Psoas muscle (tissue), 8 donors: ENCODE results near the gene MAOB. TPM values are rescaled to one million over a fixed set of nuclear protein-coding genes. Genes with fewer than 3 reads are reported as not detected.
"Not testable (repeated sequence)": the region's sequence is repeated elsewhere in the genome, so short reads cannot be mapped to it uniquely, and the experiment has no call there.

ENCODE experiments used
- ATAC-seq, 4 donors: fragments of 200-7000 bp; cut with Tn5 transposase; one replicate each; pipeline ENCODE4 v1.9.1; 2020; ENCODE audit warnings: moderate library complexity in 3 of 4, mild to moderate bottlenecking in 2 of 4
- DNase-seq, 2 donors: peaks; one replicate each; pipeline ENCODE4 v3.0.0-alpha.2; 2020
- H3K27ac ChIP-seq: fragments of 200-600 bp; one replicate; pipeline ENCODE4 v1.8.0; 2022
- H3K27me3 ChIP-seq, 3 donors: fragments of 200-600 bp in 1 of 3; one replicate each; pipeline versions ENCODE4 v1.6.1 to v1.8.0; 2013 to 2022; ENCODE audit warnings: low read length in 2 of 3, mild to moderate bottlenecking in 2 of 3, moderate library complexity in 1 of 3; ENCODE audit not compliant: insufficient read depth in 3 of 3
- H3K36me3 ChIP-seq, 2 donors: fragments of 200-600 bp in 1 of 2; one replicate each; pipeline versions ENCODE4 v1.6.1 to v1.8.0; 2013 to 2022; ENCODE audit warnings: low read depth in 1 of 2, mild to moderate bottlenecking in 1 of 2, moderate library complexity in 1 of 2; ENCODE audit not compliant: insufficient read depth in 1 of 2
- H3K4me1 ChIP-seq: fragments of 200-600 bp; one replicate; pipeline ENCODE4 v1.8.0; 2022
- H3K4me3 ChIP-seq: fragments of 200-600 bp; one replicate; pipeline ENCODE4 v1.8.0; 2022; ENCODE audit warnings: mild to moderate bottlenecking
- H3K9me3 ChIP-seq: fragments of 200-600 bp; one replicate; pipeline ENCODE4 v1.8.0; 2022
- WGBS, 3 donors: extraction: QIAGEN DNeasy Blood & Tissue Kit; methylation state at CpG; one replicate each; pipeline versions ENCODE4 v1.1.6 to v1.1.7; 2013; 5-methylcytosine and 5-hydroxymethylcytosine counted together
- intact Hi-C, 2 donors: fragments of 100-400 bp; cut with DNase I; formaldehyde crosslinking; loops; one replicate each; pipeline versions ENCODE4 v1.11.0 to v1.14.2; 2022
- polyA plus RNA-seq, 3 donors: library from polyadenylated mRNA; stranded (reverse); fragments of 200-250 nt; gene quantifications; one replicate each; pipeline ENCODE4 v1.2.3, GENCODE V29; 2013
- total RNA-seq, 4 donors: library from RNA; stranded (reverse); fragmentation: NEBNext Ultra II Directional in 2 of 4; extraction: Animal tissue kit (Norgen Biotek cat#: 25700) in 2 of 4; gene quantifications; one replicate each; pipeline versions ENCODE4 v1.2.1 to v1.2.4, GENCODE V29; 2021 to 2023
- TF ChIP-seq, protein P1 (sequence below): fragments of 200-600 bp; IDR thresholded peaks from one replicate; pipeline ENCODE4 v1.8.0; 2022; ENCODE audit warnings: antibody characterized with exemption
- donor health status: healthy with polysubstance abuse.
- donor health status: DM: no; HTN: no; CAD: no; lungs with moderate emphysema.
- donor health status: Bipolar disorder and iron deficiency.
- donor health status: healthy.
- donor health status: DM: yes; HTN: yes; CAD: no.
- donor health status: DM: no; HTN: no; CAD: no.
- donor health status: DM: no; HTN: no; CAD: no.
- donor health status: DM: yes; HTN: yes; CAD: no.

MAOB gene
- total and polyA plus RNA-seq, 7 donors = 13.0 to 80.6 (median 42.6) TPM

DNA sequence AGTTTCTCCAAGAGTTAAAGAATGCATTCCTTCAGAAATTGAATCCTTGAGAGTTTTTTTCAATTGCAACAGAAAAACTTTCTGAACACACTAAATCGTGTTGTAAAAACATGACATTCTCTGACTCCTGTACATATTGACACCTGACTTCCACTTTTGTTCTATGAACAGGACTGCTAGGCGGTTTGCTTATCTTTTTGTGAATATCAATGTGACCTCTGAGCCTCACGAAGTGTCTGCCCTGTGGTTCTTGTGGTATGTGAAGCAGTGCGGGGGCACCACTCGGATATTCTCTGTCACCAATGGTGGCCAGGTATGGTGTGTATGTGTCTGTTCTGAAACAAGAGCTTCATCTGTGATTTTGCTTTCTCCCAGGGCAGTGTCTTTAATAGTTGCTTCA is 154.2 kb downstream of the MAOB start:
- WGBS, 3 donors = 73 to 86% (median 84%) methylated on average over 5 of the region's 5 CpGs
- H3K36me3 ChIP-seq = peaks cover 0 to 4% of the 10 kb centered on the region in 2 donors
- TF ChIP-seq, protein P1, sequence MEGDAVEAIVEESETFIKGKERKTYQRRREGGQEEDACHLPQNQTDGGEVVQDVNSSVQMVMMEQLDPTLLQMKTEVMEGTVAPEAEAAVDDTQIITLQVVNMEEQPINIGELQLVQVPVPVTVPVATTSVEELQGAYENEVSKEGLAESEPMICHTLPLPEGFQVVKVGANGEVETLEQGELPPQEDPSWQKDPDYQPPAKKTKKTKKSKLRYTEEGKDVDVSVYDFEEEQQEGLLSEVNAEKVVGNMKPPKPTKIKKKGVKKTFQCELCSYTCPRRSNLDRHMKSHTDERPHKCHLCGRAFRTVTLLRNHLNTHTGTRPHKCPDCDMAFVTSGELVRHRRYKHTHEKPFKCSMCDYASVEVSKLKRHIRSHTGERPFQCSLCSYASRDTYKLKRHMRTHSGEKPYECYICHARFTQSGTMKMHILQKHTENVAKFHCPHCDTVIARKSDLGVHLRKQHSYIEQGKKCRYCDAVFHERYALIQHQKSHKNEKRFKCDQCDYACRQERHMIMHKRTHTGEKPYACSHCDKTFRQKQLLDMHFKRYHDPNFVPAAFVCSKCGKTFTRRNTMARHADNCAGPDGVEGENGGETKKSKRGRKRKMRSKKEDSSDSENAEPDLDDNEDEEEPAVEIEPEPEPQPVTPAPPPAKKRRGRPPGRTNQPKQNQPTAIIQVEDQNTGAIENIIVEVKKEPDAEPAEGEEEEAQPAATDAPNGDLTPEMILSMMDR = no peak
- ATAC-seq (no peak), DNase-seq (no peak)
- peaks cover 2% of the 10 kb centered on the region for H3K9me3 ChIP-seq
- intact Hi-C loops = no loop called here
- no peak overlapping the region for H3K27ac ChIP-seq
- H3K4me3 ChIP-seq = no peak overlapping the region
- H3K4me1 ChIP-seq = no peaks in the 10 kb centered on the region
- no peaks in the 10 kb centered on the region for H3K27me3 ChIP-seq

DNA sequence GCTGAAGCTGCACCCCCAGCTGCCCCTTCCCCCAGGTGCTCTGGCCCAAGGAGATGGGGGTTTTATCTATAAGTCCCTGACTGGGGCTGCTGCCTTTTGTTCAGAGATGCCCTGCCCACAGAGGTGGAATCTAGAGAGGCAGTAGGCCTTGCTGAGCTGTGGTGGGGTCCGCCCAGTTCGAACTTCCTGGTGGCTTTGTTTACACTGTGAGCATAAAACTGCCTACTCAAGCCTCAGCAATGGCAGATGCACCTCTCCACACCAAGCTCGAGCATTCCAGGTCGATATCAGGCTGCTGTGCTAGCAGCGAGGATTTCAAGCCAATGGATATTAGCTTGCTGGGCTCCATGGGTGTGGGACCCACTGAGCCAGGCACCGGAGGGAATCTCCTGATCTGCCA is 155.0 kb downstream of the MAOB start:
- H3K36me3 ChIP-seq, H3K4me3 ChIP-seq, DNase-seq, H3K27me3 ChIP-seq, intact Hi-C loops, H3K4me1 ChIP-seq, ATAC-seq, H3K27ac ChIP-seq, H3K9me3 ChIP-seq: not testable (repeated sequence)
- 74 to 94% (median 86%) methylated on average over 6 of the region's 6 CpGs for WGBS, 3 donors

DNA sequence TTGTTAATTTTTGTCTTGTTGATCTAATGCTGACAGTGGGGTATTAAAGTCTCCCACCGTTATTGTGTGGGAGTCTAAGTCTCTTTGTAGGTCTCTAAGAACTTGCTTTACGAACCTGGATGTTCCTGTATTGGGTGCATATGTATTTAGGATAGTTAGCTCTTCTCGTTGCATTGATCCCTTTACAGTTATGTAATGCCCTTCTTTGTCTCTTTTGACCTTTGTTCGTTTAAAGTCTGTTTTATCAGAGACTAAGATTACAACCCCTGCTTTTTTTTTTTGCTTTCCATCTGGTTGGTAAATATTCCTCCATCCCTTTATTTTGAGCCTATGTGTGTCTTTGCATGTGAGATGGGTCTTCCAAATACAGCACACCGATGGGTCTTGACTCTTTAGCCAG is 157.0 kb downstream of the MAOB start:
- H3K36me3 ChIP-seq, H3K27me3 ChIP-seq, H3K27ac ChIP-seq, ATAC-seq, intact Hi-C loops, H3K4me1 ChIP-seq, DNase-seq, H3K4me3 ChIP-seq: not testable (repeated sequence)
- 72 to 86% (median 85%) methylated on average over 5 of the region's 5 CpGs for WGBS, 3 donors
- peaks cover 21% of the 10 kb centered on the region for H3K9me3 ChIP-seq

DNA sequence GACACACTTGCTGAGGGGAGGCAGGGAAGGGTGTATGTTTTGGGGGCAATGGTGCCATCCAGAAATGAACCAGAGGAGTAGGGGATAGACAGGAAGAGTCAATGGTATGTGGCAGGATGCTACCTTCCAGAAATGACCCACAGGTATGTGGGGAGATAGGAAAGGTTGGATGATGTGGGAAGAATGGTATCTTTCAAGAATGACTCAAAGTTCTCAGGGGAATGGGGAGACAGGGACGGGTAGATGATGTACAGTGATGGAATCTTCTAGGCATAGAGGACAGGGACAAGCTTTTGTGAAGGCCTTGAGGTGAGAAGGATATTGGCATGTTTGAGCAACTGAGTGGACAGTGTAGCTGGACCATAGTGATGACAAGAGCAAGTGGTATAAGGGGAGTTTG is 161.3 kb downstream of the MAOB start:
- WGBS, 3 donors = 68 to 92% (median 83%) methylated on average over 1 of the region's 1 CpG
- intact Hi-C loops = no loop called here
- Histone ChIP-seq H3K27me3 (no peaks in the 10 kb centered on the region), H3K27ac (no peak overlapping the region), H3K4me3 (no peak overlapping the region), H3K4me1 (no peaks in the 10 kb centered on the region), H3K36me3 (no peaks in the 10 kb centered on the region), H3K9me3 (peaks cover 21% of the 10 kb centered on the region)
- TF ChIP-seq, protein P1 = no peak
- ATAC-seq (no peak), DNase-seq (no peak)

DNA sequence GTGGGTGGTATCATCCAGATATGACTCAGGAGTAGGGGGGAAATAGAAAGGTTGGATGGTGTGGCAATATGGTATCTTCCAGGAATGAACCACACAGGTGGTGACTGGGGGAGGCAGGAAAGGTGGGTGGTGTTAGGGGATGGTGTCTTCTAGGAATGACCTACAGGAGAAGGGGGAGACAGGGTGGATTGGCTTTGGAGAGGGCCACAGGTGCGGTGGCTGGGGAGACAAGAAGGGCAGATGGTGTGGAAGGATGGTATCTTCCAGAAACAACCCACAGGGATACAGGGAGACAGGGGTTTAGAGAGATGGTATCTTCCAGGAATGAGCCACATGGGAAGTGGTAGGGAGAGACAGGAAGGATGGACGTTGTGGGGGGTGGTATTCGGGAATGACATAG is 162.2 kb downstream of the MAOB start:
- no peak for ATAC-seq
- no peak overlapping the region for H3K4me3 ChIP-seq
- H3K4me1 ChIP-seq = no peaks in the 10 kb centered on the region
- H3K9me3 ChIP-seq = peaks cover 21% of the 10 kb centered on the region
- 60 to 76% (median 69%) methylated on average over 3 of the region's 3 CpGs for whole genome bisulfite sequencing, 3 donors
- H3K27ac ChIP-seq = no peak overlapping the region
- no peak for DNase-seq
- TF ChIP-seq, protein P1 = no peak
- no peaks in the 10 kb centered on the region for H3K36me3 ChIP-seq
- H3K27me3 ChIP-seq = no peaks in the 10 kb centered on the region
- intact Hi-C loops = no loop called here

DNA sequence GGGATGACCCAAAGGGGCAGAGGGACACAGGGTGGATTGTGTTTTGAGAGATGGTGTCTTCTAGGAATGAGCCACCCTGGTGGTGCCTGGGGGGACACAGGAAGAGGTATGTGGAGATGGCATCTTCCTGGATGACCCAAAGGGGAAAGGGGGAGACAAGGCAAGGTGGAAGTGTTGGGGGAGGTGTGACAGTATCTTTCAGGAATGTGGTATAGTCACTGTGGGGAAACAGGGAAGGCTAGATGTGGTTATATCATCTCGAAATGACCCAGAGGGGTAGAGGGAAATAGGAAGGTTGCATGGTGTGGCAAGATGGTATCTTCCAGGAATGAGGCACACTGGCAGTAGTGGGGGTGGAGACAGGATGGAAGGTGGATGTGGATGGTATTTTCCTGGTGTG is 163.3 kb downstream of the MAOB start:
- Histone ChIP-seq H3K4me3 (no peak overlapping the region), H3K36me3 (no peaks in the 10 kb centered on the region), H3K27me3 (no peaks in the 10 kb centered on the region), H3K4me1 (no peaks in the 10 kb centered on the region), H3K9me3 (peaks cover 21% of the 10 kb centered on the region), H3K27ac (no peak overlapping the region)
- intact Hi-C loops = no loop called here
- WGBS, 3 donors = 53 to 75% (median 69%) methylated on average over 1 of the region's 1 CpG
- TF ChIP-seq, protein P1 = no peak
- DNase-seq = no peak
- no peak for ATAC-seq
